LNCaP clone FGC (cell line): ENCODE results near the gene CCN5.

ENCODE experiments used
- DNase-seq: peaks from one replicate; pipeline ENCODE4 v3.0.0-alpha.2; 2011; ENCODE audit warnings: low read depth
- H3K4me3 ChIP-seq: 2 replicates; pipeline ENCODE4 v1.5.1; 2011; ENCODE audit warnings: mild to moderate bottlenecking, low read depth, low read length, control low read depth
- TF ChIP-seq, protein P1 (sequence below): IDR thresholded peaks from 2 replicates; pipeline ENCODE4 v1.5.1; 2012; ENCODE audit warnings: mild to moderate bottlenecking; ENCODE audit not compliant: control insufficient read depth, insufficient read depth; ENCODE audit errors: extremely low read depth

Gene CCN5

GRCh38 chr20:44703183-44703925, 11.8 kb upstream of the CCN5 start:
- no peak overlapping the region for H3K4me3 ChIP-seq
- DNase-seq, result no peak
- TF ChIP-seq, protein P1, sequence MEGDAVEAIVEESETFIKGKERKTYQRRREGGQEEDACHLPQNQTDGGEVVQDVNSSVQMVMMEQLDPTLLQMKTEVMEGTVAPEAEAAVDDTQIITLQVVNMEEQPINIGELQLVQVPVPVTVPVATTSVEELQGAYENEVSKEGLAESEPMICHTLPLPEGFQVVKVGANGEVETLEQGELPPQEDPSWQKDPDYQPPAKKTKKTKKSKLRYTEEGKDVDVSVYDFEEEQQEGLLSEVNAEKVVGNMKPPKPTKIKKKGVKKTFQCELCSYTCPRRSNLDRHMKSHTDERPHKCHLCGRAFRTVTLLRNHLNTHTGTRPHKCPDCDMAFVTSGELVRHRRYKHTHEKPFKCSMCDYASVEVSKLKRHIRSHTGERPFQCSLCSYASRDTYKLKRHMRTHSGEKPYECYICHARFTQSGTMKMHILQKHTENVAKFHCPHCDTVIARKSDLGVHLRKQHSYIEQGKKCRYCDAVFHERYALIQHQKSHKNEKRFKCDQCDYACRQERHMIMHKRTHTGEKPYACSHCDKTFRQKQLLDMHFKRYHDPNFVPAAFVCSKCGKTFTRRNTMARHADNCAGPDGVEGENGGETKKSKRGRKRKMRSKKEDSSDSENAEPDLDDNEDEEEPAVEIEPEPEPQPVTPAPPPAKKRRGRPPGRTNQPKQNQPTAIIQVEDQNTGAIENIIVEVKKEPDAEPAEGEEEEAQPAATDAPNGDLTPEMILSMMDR, result no peak

GRCh38 chr20:44703956-44704488, 11.1 kb upstream of the CCN5 start:
- no peak for DNase-seq
- TF ChIP-seq, protein P1, result no peak
- H3K4me3 ChIP-seq, result no peak overlapping the region

- no peak overlapping the region for H3K4me3 ChIP-seq
- TF ChIP-seq, protein P1, result no peak
- no peak for DNase-seq
Measured at GRCh38 chr20:44704551-44704971, 10.6 kb upstream of the CCN5 start.

DNA sequence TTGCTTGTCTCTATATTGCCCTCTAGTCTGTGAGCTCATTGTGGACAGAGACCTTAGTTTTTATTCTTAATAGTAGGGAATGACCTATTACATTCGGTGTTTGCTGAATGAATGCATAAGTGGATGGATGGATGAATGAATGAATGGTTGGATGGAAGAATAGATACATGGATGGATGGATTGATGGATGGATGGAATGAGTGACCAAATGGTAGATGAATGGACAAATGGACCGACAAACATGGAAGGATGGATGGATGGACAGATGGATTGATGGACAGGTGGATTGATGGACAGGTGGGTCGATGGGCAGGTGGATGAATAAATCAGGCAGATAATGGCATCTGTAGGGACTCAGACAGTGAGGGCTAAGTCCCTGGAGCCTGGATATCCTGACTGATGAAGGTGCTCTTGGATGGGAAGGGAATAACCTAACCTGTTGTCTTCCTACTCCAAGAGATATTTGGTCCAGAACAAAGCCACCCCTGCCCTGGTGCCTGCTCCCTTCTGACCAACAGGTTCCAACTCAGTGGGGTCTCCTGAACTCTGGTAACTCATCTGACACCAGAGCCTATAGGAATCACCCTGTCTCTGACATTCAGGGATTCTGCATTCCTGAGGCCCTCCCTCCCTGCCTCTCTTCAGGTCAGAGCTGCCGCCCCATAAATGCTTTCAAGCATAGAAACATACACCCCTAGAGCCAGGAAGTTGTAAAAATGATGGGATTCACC, 9.6 kb upstream of the CCN5 start:
- DNase-seq, result no peak
- H3K4me3 ChIP-seq, result no peak overlapping the region
- TF ChIP-seq, protein P1, result no peak

- no peak for DNase-seq
- H3K4me3 ChIP-seq, result no peak overlapping the region
- TF ChIP-seq, protein P1, result no peak
Measured at GRCh38 chr20:44706301-44707017, 8.7 kb upstream of the CCN5 start.

- DNase-seq, result no peak
- H3K4me3 ChIP-seq, result no peak overlapping the region
- TF ChIP-seq, protein P1, result no peak
Measured at GRCh38 chr20:44707018-44707579, 8.1 kb upstream of the CCN5 start.
